ENCODE data around the gene CLPSL1. TPM values are rescaled to one million over a fixed set of nuclear protein-coding genes. Genes with fewer than 3 reads are reported as not detected.
A peak's percentile ranks its signal among the peaks of the same experiment; 100 is the strongest.

The CLPSL1 gene
- total RNA-seq, 1 donor from 2014 or later = not detected

GRCh38 chr6:35757456-35758123 is 23.2 kb upstream of the CLPSL1 start:
- DNase-seq (ENCODE audit: low read depth in 2 of 2) = peak; percentile 46 to 48

- DNase-seq (ENCODE audit: low read depth in 2 of 2) = no peak
Observed at GRCh38 chr6:35759426-35759825, 21.4 kb upstream of the CLPSL1 start.

- DNase-seq (ENCODE audit: low read depth in 2 of 2) = no peak
Observed at GRCh38 chr6:35765739-35766138, 15.1 kb upstream of the CLPSL1 start.

GRCh38 chr6:35769211-35769610 is 11.6 kb upstream of the CLPSL1 start:
- DNase-seq (ENCODE audit: low read depth in 2 of 2) = no peak

- no peak for DNase-seq (ENCODE audit: low read depth in 2 of 2)
Observed at GRCh38 chr6:35771343-35771627, 9.5 kb upstream of the CLPSL1 start.

GRCh38 chr6:35774116-35774794 is 6.6 kb upstream of the CLPSL1 start:
- DNase-seq (ENCODE audit: low read depth in 2 of 2) = no peak

- DNase-seq (ENCODE audit: low read depth in 2 of 2) = no peak
Observed at GRCh38 chr6:35775031-35775430, 5.8 kb upstream of the CLPSL1 start.

GRCh38 chr6:35776364-35777215 is 4.2 kb upstream of the CLPSL1 start, which contains the start of gene CLPSL2:
Gene CLPSL2, plus strand, starts transcription at chr6:35776598. Its CDS starts 21 bp downstream, at chr6:35776619.
- DNase-seq (ENCODE audit: low read depth in 2 of 2) = no peak

- no peak for DNase-seq (ENCODE audit: low read depth in 2 of 2)
Observed at GRCh38 chr6:35777356-35778102, 3.3 kb upstream of the CLPSL1 start.

- no peak for DNase-seq (ENCODE audit: low read depth in 2 of 2)
Observed at GRCh38 chr6:35778437-35778836, 2.4 kb upstream of the CLPSL1 start.

- no peak for DNase-seq (ENCODE audit: low read depth in 2 of 2)
Observed at GRCh38 chr6:35781290-35781689, 471 bp downstream of the CLPSL1 start.

GRCh38 chr6:35782424-35782823 is 1.6 kb downstream of the CLPSL1 start:
- DNase-seq (ENCODE audit: low read depth in 2 of 2) = no peak

- no peak for DNase-seq (ENCODE audit: low read depth in 2 of 2)
Observed at GRCh38 chr6:35784200-35784599, 3.4 kb downstream of the CLPSL1 start.

GRCh38 chr6:35786272-35786671 is 5.5 kb downstream of the CLPSL1 start:
- DNase-seq (ENCODE audit: low read depth in 2 of 2) = no peak

- DNase-seq (ENCODE audit: low read depth in 2 of 2) = no peak
Observed at GRCh38 chr6:35786810-35787209, 6.0 kb downstream of the CLPSL1 start.

GRCh38 chr6:35787266-35788218 is 6.7 kb downstream of the CLPSL1 start:
- DNase-seq (ENCODE audit: low read depth in 2 of 2) = no peak

- DNase-seq (ENCODE audit: low read depth in 2 of 2) = no peak
Observed at GRCh38 chr6:35788423-35788982, 7.7 kb downstream of the CLPSL1 start.

GRCh38 chr6:35790683-35791082 is 9.9 kb downstream of the CLPSL1 start:
- DNase-seq (ENCODE audit: low read depth in 2 of 2) = no peak

GRCh38 chr6:35794536-35795452 is 14.0 kb downstream of the CLPSL1 start:
- no peak for DNase-seq (ENCODE audit: low read depth in 2 of 2)
